Hindlimb muscle (tissue), 1 donor: ENCODE data around the gene MICAL1. TPM values are rescaled to one million over a fixed set of nuclear protein-coding genes. Genes with fewer than 3 reads are reported as not detected.

Experiments used
- DNase-seq: peaks from one replicate; pipeline ENCODE4 v3.0.0-alpha.2; 2013
- polyA plus RNA-seq: library from polyadenylated mRNA; unstranded; fragments of 120-200 nt; gene quantifications from one replicate; pipeline ENCODE4 v1.2.1, GENCODE V29; 2013; ENCODE audit not compliant: insufficient read length

The MICAL1 gene
- polyA plus RNA-seq, 1 donor, result 71.7 TPM

GRCh38 chr6:109434456-109434855 lies 21.1 kb downstream of the MICAL1 start:
- no peak for DNase-seq

DNA sequence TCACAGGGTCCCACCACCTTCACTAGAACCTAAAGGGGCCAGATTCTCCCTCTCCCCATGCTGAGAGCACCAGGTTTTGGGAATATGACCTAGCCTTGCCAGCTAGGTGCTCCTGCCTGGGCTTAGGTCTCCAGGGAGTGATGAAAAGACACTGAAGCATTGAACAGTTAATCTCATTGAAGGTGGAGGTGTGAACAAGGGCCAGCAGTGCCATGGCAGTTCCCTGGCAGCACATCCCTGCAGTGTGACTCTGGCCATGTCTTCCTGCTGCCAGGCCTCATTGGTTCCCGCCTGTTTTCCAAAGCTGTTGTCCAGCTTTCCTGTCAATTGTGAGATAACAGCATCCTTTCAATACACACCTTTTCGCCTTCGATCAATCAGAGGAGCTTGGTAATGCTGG lies 26.1 kb downstream of the MICAL1 start:
- no peak for DNase-seq

DNA sequence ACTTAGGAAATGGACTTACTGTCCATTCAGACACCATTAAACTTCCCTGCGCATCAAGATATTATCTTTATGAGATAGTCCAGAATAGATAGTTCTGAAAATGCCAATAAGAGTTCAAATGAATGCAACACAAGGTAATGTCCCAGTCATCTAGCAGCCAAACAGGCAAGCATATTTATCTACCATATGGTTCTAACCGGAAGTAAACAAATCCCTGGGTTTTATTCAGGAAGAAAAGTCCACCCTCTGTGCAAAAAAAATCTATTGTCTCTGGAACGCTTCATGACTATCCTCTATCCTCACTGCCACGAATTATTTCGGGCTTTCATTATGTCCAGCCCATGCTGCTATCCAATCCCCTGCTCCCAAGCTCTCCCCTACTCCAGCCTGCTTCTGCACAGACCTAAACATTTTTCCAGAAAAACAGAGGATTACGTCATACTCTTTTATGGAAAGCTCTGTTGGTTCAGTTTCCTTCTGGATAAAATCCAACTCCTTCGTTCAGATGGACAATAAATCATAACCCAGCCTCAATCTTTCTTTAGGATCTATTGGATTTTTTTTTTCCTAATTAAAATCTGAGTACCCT lies 26.6 kb downstream of the MICAL1 start:
- DNase-seq, result peak; percentile 80

DNA sequence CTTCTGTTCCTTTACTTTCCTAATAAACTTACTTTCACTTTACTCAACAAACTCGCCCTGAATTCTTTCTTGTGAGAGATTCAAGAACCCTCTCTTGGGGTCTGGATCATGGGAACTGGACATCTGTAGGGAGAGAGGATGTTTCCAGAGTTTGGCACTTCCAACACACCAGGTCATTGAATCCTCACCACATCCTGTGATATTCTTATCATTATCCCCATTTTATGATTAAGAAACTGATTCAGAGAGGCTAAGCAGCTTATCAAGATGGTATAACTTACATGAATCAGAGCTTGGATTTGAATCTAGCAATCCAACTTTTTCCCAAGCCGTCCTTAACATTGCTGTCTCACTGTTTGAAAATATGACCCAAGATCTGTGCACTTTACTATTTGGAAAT lies 30.6 kb downstream of the MICAL1 start:
- DNase-seq, result no peak

DNA sequence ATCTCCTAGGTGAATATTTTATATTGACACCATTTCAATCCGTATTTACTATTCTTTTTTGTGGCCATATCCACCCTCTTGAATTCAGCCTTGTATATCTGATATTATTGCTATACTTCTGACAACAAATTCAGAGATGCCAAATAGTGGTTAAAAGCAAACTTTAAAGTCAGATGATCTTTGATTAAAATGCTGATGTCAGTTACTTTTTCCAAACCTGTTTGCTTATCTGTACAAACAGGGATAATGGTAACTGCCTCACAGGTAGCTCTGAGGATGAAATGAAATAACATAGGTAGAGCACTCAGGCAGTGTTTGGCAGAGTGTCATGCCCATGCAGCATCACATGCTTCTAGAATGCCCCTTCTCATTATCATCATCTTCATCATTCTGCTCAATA lies 34.4 kb downstream of the MICAL1 start:
- no peak for DNase-seq

DNA sequence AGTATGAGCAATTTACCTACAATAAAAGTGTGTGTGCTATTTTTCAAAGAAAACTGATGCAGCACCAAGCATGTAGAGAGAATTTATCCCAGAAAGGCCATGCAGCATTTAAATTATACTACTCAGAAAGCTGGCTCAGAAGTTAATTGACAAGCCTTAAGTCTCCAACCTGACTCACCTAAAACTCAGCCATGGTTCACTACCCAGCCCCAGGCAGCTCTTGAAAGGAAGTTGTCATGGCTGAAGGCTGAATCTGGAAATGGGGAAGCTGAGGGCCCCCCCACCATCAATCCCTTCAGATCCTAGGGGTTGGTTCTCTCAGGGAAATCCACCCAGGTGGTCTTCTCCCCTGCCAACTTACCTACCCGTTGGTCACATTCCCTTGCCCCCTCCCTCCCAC lies 34.8 kb downstream of the MICAL1 start:
- DNase-seq, result no peak

DNA sequence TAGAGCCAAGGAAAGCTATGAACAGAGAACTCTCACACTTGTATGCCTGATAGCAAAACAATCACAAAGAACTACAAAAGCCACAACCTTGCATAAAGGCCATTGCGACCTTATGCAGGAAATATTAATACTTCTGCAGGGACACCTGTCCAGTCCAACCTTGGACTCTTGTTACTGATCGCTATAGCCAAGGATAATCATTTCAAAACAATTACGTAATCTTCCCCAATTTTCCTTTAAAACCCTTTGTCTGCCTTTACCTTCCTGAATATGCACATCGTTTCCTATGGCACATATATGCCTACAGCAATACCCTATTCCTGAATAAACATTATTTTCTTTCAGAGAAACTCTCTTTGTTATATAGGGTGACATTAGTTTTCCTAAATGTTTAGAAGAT lies 37.9 kb downstream of the MICAL1 start:
- no peak for DNase-seq

DNA sequence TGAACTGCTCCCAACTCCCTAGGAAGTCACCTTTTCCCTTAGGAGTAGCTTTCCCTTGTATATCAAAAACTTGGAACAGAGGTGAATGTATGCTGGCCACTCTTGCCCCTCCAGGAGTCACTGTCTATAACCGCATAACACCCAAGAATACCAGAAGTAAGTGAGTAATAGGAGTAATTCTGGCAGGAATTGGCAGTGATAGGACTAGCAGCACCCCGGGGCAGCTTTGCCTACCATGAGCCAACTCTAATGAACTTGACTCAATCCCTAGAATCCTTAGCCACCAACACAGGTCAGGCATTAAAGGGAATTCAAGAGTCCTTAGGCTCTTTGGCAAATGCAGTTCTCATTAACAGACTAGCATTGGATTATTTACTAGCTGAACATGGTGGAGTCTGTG lies 44.5 kb downstream of the MICAL1 start:
- no peak for DNase-seq

GRCh38 chr6:109406196-109406595 lies 49.4 kb downstream of the MICAL1 start:
- DNase-seq, result no peak

DNA sequence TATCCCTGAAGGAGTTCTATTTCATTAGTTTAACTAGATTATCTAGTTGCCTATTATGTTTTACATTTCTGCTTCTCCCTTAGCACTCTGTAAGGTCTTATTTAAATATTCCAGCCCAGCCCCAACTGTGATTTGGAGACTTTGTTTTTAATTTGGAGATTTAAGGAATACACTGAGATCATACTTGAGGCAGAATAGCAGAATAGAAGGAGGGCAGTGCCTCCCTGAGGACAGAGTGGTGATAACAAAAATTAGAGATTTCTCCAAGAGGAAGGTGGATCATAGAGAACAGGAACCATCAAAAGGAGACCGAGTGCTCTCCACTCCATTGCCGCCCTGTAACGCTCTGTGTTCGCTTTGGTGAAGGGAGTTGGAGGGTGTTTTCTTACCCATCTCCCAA lies 58.6 kb downstream of the MICAL1 start:
- no peak for DNase-seq

DNA sequence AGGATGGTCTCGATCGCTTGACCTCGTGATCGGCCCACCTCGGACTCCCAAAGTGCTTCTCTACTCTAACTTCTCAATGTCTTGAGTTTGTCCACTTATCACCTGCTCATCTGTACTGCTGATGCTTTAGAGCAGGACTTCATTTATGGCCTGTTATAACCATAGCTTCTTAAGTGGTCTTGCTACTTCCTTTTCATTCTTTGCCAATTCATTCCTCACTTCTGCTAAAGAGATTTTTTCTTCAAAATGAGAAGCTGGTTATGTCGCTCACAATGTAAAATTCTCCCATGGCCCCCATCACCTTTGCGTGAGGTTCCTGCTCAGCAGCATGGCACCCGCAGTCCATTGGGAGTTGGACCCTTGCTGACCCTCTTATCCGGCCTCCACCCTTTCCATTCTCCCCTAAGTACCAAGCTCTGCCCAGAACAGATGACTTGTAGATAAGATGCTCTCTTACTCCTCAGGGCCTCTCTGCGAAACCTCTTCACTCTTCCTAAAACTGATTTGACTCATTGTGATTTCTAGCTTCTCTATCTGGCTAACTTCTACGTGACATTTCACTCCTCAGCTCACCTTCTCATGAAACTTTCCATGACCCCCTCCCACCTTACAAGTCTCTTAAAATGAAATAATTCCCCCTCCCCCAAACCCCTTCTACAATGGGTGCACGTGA lies 59.4 kb downstream of the MICAL1 start:
- DNase-seq, result no peak

Other genes starting within 250 kb of the MICAL1 start
- 220 TPM for gene CD164, start 73.3 kb downstream of the MICAL1 start, polyA plus RNA-seq
- gene PPIL6, start 15.1 kb downstream of the MICAL1 start, polyA plus RNA-seq, result 5.4 TPM
- 3.9 TPM for gene SMPD2, start 15.0 kb downstream of the MICAL1 start, polyA plus RNA-seq
- 4.9 TPM for gene ZBTB24, start 27.4 kb upstream of the MICAL1 start, polyA plus RNA-seq
- gene AK9, start 235.4 kb upstream of the MICAL1 start, polyA plus RNA-seq, result 7.5 TPM
- 9.7 TPM for gene FIG4, start 235.5 kb upstream of the MICAL1 start, polyA plus RNA-seq